ENCODE results near the gene FH. TPM values are rescaled to one million over a fixed set of nuclear protein-coding genes. Genes with fewer than 3 reads are reported as not detected.

FH gene
- total RNA-seq (2022; extraction: Qiagen RNA extraction) = 85.7 to 89.6 TPM (median 88.4 TPM) in 5 replicates

DNA sequence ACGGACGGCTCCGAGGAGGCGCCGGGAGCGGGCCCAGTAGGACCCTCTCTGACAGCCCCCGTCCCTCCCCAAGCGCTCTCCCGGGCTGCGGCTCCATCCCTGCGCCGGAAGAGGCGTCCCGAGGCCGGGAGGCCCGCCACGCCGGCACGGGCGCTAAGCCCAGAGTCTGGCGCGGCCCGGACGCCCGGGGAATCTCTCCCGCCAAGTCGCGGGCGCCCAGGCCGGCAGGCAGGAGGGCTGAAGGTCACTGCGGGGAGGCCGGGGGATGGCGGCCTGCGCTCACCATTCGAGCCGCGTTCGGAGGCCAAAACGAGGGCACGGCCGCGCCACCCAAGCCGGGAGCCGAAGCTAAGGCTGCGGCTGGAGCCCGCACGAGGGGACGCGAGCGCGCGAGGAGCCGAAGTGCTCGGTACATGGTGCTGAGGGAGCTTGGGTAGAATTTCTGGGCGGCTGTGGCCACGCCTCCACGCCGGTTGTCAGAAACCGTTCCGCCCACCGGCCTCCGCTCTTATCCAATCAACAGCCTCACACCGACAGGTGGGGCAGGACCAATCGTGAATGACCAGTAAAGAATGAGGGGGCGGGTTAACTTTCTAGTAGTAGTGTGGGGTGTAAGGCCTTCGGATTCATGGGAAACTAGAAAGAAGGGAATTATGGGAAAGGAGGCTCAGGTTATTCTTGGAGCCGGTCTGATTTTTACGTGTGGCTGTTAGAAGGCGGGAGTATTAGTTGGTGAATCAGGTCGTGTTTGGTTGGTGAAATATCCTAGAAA is at the start of gene FH:
TSS of gene FH (minus strand) at position 448 of the 772 bp plus-strand sequence. CDS start at position 415, 33 bp downstream.

DNA sequence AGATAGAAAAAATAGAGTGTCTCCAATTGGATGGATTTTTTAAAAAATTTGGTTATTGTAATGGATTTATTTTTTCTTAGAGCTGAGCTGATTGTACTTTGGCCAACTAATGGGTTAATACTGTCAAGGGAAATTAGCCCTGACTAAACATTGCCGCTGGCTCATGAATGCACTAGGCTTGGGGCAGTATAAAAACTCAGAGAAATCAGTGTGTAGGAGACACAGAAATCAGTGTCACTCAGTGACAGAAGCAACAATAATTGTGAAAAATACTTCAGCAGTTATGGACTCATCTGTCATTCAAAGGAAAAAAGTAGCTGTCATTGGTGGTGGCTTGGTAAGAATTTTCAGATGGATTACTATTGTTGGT is 12.6 kb upstream of the FH start, which contains the start of gene KMO:
TSS of gene KMO (plus strand) at position 217 of the 370 bp plus-strand sequence. CDS start at position 284, 67 bp downstream.

Other genes starting within 250 kb of the FH start
- 0.04 to 0.13 TPM (median 0.07 TPM) in 4 of 5 replicates, not detected in the other for gene RGS7, start 162.6 kb downstream of the FH start, total RNA-seq (2022; extraction: Qiagen RNA extraction)
- gene KMO, start 12.6 kb upstream of the FH start, total RNA-seq (2022; extraction: Qiagen RNA extraction) = 0.74 to 1.6 TPM (median 1.4 TPM) in 5 replicates
- 8.2 to 9.2 TPM (median 8.6 TPM) in 5 replicates for gene CHML, start 120.6 kb upstream of the FH start, total RNA-seq (2022; extraction: Qiagen RNA extraction)
- gene OPN3, start 120.6 kb upstream of the FH start, total RNA-seq (2022; extraction: Qiagen RNA extraction) = 50.4 to 64.8 TPM (median 57.4 TPM) in 5 replicates
- not detected in 5 replicates for gene WDR64, start 132.5 kb upstream of the FH start, total RNA-seq (2022; extraction: Qiagen RNA extraction)

All from A549 treated with CORT108297 at 1 μM for 4 hours (cell line).